ENCODE data around the gene AGAP2. TPM values are rescaled to one million over a fixed set of nuclear protein-coding genes. Genes with fewer than 3 reads are reported as not detected.

AGAP2 gene
- total and polyA plus RNA-seq, 9 donors, result 3.2 to 13.1 (median 10.7) TPM

DNA sequence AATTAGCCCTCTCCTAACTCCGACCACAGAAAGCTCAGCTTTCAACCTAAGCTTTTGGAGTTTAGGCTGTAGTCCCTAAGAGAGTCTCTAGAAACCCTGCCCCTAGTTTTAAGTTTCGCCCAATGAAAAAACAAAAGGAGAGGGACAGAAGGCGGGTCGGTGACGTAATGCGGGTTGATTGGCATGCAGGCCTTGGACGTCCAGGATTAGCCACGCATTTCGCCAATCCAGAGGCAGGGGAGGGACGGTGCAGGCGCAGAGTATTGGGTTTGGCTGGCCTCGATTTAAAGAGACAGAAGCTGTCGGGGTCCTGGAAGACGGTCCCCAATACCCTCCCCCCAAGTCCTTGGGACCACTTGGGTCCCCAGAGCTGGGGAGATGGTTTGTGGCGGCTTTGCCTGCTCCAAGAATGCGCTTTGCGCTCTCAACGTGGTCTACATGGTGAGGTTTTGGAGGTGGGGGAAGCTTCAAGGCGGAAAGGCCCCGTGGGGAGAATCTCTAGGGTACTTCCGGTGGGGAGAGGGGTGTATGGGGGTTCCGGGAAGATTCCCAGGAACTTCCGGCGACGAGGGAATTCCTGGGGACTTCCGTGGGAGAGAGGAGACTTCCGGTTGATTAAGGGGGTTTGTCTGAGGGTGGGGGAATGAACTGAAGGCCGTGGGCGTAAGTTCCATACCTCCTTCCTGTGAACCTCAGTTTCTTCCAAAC lies 6.4 kb upstream of the AGAP2 start, which contains the start of gene TSPAN31:
TSPAN31 (plus strand) TSS at position 263 of the 708 bp plus-strand sequence; CDS start at position 379, 116 bp downstream.
- WGBS (ENCODE audit: insufficient coverage), result 0% methylated on average over 15 of the region's 29 CpGs
- H3K9me3 ChIP-seq (replicated peaks; ENCODE audit: control insufficient read depth, low read depth, low read length), result no peaks in the 10 kb centered on the region
- peaks cover 21% of the 10 kb centered on the region for H3K27me3 ChIP-seq (ENCODE audit: control insufficient read depth, insufficient read depth, low read length)
- H3K4me1 ChIP-seq (ENCODE audit: control insufficient read depth, insufficient read depth, low read length), result peaks cover 12% of the 10 kb centered on the region
- DNase-seq, result peak; percentile 100
- peaks cover 39% of the 10 kb centered on the region for H3K36me3 ChIP-seq (ENCODE audit: control insufficient read depth, insufficient read depth, low read length)
- peak within 1 kb of the TSS; percentile 97 for H3K27ac ChIP-seq (ENCODE audit: low read length)
- peak within 1 kb of the TSS; percentile 80 for H3K4me3 ChIP-seq (ENCODE audit: low read length)

- H3K9me3 ChIP-seq (replicated peaks; ENCODE audit: control insufficient read depth, low read depth, low read length), result no peaks in the 10 kb centered on the region
- WGBS (ENCODE audit: insufficient coverage), result 11% methylated on average over 9 of the region's 21 CpGs
- peaks cover 14% of the 10 kb centered on the region for H3K4me1 ChIP-seq (ENCODE audit: control insufficient read depth, insufficient read depth, low read length)
- H3K4me3 ChIP-seq (ENCODE audit: low read length), result peak overlapping the region; percentile 80
- DNase-seq, result no peak
- peaks cover 32% of the 10 kb centered on the region for H3K36me3 ChIP-seq (ENCODE audit: control insufficient read depth, insufficient read depth, low read length)
- peak overlapping the region; percentile 97 for H3K27ac ChIP-seq (ENCODE audit: low read length)
- H3K27me3 ChIP-seq (ENCODE audit: control insufficient read depth, insufficient read depth, low read length), result peaks cover 28% of the 10 kb centered on the region
Measured at GRCh38 chr12:57744194-57744776, 5.7 kb upstream of the AGAP2 start.

GRCh38 chr12:57743769-57744168 lies 5.2 kb upstream of the AGAP2 start:
- no peak overlapping the region for H3K4me3 ChIP-seq (ENCODE audit: low read length)
- no CpG with 5 or more reads among the region's 2 CpGs for WGBS (ENCODE audit: insufficient coverage)
- peaks cover 33% of the 10 kb centered on the region for H3K27me3 ChIP-seq (ENCODE audit: control insufficient read depth, insufficient read depth, low read length)
- H3K9me3 ChIP-seq (replicated peaks; ENCODE audit: control insufficient read depth, low read depth, low read length), result no peaks in the 10 kb centered on the region
- DNase-seq, result no peak
- peaks cover 20% of the 10 kb centered on the region for H3K4me1 ChIP-seq (ENCODE audit: control insufficient read depth, insufficient read depth, low read length)
- no peak overlapping the region for H3K27ac ChIP-seq (ENCODE audit: low read length)
- H3K36me3 ChIP-seq (ENCODE audit: control insufficient read depth, insufficient read depth, low read length), result peaks cover 27% of the 10 kb centered on the region

GRCh38 chr12:57741844-57742738 lies 3.5 kb upstream of the AGAP2 start:
- H3K4me1 ChIP-seq (ENCODE audit: control insufficient read depth, insufficient read depth, low read length), result peaks cover 29% of the 10 kb centered on the region
- no peaks in the 10 kb centered on the region for H3K9me3 ChIP-seq (replicated peaks; ENCODE audit: control insufficient read depth, low read depth, low read length)
- H3K27ac ChIP-seq (ENCODE audit: low read length), result peak overlapping the region; percentile 25
- H3K36me3 ChIP-seq (ENCODE audit: control insufficient read depth, insufficient read depth, low read length), result peaks cover 12% of the 10 kb centered on the region
- WGBS (ENCODE audit: insufficient coverage), result 38% methylated on average over 14 of the region's 14 CpGs
- H3K27me3 ChIP-seq (ENCODE audit: control insufficient read depth, insufficient read depth, low read length), result peaks cover 47% of the 10 kb centered on the region
- H3K4me3 ChIP-seq (ENCODE audit: low read length), result peak overlapping the region; percentile 7
- no peak for DNase-seq

GRCh38 chr12:57741413-57741789 lies 2.9 kb upstream of the AGAP2 start:
- peak; percentile 47 for DNase-seq
- no CpG with 5 or more reads among the region's 1 CpG for WGBS (ENCODE audit: insufficient coverage)
- Histone ChIP-seq H3K9me3 (replicated peaks; ENCODE audit: control insufficient read depth, low read depth, low read length) (no peaks in the 10 kb centered on the region), H3K27me3 (ENCODE audit: control insufficient read depth, insufficient read depth, low read length) (peaks cover 54% of the 10 kb centered on the region), H3K27ac (ENCODE audit: low read length) (peak overlapping the region; percentile 25), H3K36me3 (ENCODE audit: control insufficient read depth, insufficient read depth, low read length) (peaks cover 6% of the 10 kb centered on the region), H3K4me1 (ENCODE audit: control insufficient read depth, insufficient read depth, low read length) (peaks cover 35% of the 10 kb centered on the region), H3K4me3 (ENCODE audit: low read length) (no peak overlapping the region)

GRCh38 chr12:57740656-57741412 lies 2.3 kb upstream of the AGAP2 start:
- Histone ChIP-seq H3K27ac (ENCODE audit: low read length) (no peak overlapping the region), H3K9me3 (replicated peaks; ENCODE audit: control insufficient read depth, low read depth, low read length) (no peaks in the 10 kb centered on the region), H3K4me3 (ENCODE audit: low read length) (no peak overlapping the region), H3K36me3 (ENCODE audit: control insufficient read depth, insufficient read depth, low read length) (peaks cover 1% of the 10 kb centered on the region), H3K4me1 (ENCODE audit: control insufficient read depth, insufficient read depth, low read length) (peaks cover 41% of the 10 kb centered on the region), H3K27me3 (ENCODE audit: control insufficient read depth, insufficient read depth, low read length) (peaks cover 59% of the 10 kb centered on the region)
- WGBS (ENCODE audit: insufficient coverage), result 32% methylated on average over 3 of the region's 5 CpGs
- DNase-seq, result no peak

- no peaks in the 10 kb centered on the region for H3K36me3 ChIP-seq (ENCODE audit: control insufficient read depth, insufficient read depth, low read length)
- H3K9me3 ChIP-seq (replicated peaks; ENCODE audit: control insufficient read depth, low read depth, low read length), result no peaks in the 10 kb centered on the region
- no peak overlapping the region for H3K4me3 ChIP-seq (ENCODE audit: low read length)
- H3K4me1 ChIP-seq (ENCODE audit: control insufficient read depth, insufficient read depth, low read length), result peaks cover 43% of the 10 kb centered on the region
- no peak for DNase-seq
- peaks cover 67% of the 10 kb centered on the region for H3K27me3 ChIP-seq (ENCODE audit: control insufficient read depth, insufficient read depth, low read length)
- no peak overlapping the region for H3K27ac ChIP-seq (ENCODE audit: low read length)
- 50% methylated on average over 2 of the region's 10 CpGs for WGBS (ENCODE audit: insufficient coverage)
Measured at GRCh38 chr12:57739914-57740538, 1.5 kb upstream of the AGAP2 start.

DNA sequence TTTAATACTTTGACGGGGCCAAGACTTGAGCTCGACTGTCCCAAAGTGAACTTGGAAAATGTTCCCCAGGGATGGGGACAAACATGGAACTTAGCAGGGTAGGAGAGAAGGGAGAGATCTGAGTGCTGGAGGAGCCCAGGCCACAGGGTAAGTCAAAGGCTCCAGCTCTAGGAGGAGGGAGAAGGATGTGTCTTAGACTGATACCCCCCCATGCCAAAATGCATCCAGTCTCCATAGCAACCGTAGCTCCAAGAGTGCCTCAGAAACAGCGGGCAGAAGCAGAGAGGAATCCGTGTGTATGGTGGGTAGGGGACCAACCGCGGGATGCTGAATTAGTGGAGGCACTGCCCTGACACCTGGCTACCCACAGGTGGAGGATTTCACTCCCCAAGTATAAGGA lies 845 bp upstream of the AGAP2 start:
- Histone ChIP-seq H3K4me3 (ENCODE audit: low read length) (no peak overlapping the region), H3K36me3 (ENCODE audit: control insufficient read depth, insufficient read depth, low read length) (no peaks in the 10 kb centered on the region), H3K27ac (ENCODE audit: low read length) (no peak overlapping the region), H3K27me3 (ENCODE audit: control insufficient read depth, insufficient read depth, low read length) (peaks cover 67% of the 10 kb centered on the region), H3K9me3 (replicated peaks; ENCODE audit: control insufficient read depth, low read depth, low read length) (no peaks in the 10 kb centered on the region), H3K4me1 (ENCODE audit: control insufficient read depth, insufficient read depth, low read length) (peaks cover 49% of the 10 kb centered on the region)
- DNase-seq, result peak; percentile 40
- no CpG with 5 or more reads among the region's 7 CpGs for WGBS (ENCODE audit: insufficient coverage)
